Activated CD4-positive, alpha-beta T cell treated with anti-CD3 and anti-CD28 coated beads, Interleukin-2, amount 50 U/mL, for 16 hours (primary cell): ENCODE results near the gene PIM3.

Experiments
- DNase-seq: peaks from one replicate; pipeline ENCODE4 v3.0.0-alpha.2; 2020

PIM3 gene

DNA sequence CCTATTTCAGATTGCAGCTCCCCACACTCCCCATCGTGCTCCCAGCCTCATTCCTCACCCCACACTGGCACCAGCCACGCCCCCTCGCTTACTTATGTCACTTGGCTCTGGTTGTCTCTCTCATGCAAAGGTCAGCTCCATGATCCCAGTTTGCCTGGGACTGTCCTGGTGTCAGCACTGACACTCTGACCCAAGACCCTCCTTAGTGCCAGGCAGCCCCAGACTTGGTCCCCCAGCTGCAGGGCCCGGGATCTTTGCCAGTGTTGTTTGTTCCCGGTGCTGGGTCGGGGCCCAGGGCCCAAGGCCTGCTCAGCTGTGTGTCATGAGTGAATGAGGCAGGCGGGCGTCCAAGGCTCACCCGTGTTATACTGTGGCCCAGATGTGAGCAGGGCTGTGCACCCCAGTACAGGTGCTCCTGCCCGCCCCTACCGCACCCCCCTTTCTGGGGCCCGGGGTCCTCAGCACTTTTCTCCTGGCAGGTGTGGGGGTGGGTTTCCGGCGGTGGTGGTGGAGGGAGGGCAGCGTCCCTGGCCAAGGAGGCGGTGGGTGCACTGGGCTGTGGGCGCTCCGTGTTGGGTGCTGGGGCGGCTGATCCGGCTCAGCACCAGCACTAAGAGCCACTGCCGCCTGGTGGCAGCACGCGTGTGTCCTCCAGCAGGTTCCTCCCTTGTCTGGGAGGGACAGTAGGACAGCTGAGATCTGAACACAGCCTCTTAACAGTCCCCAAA, 32.5 kb downstream of the PIM3 start:
- DNase-seq = peak; percentile 68

GRCh38 chr22:49993649-49994360, 33.2 kb downstream of the PIM3 start:
- DNase-seq = no peak

GRCh38 chr22:49994361-49995040, 33.9 kb downstream of the PIM3 start:
- DNase-seq = no peak

DNA sequence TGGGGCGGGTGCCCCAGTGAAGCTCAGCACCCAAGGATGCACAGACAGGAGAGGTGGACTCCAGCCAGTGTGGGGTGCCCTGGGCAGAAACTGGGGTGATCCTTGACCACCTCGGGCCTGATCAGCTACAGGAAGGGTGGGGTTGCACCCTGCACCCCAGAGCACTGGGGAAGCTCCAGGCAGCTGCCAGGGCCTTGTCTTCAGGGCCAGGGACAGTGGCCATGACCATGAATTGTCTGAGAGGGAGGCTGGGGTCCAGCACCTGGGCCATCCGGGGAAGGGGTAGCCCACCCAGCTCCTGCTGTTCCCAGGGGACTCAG, 34.4 kb downstream of the PIM3 start:
- DNase-seq = no peak

DNA sequence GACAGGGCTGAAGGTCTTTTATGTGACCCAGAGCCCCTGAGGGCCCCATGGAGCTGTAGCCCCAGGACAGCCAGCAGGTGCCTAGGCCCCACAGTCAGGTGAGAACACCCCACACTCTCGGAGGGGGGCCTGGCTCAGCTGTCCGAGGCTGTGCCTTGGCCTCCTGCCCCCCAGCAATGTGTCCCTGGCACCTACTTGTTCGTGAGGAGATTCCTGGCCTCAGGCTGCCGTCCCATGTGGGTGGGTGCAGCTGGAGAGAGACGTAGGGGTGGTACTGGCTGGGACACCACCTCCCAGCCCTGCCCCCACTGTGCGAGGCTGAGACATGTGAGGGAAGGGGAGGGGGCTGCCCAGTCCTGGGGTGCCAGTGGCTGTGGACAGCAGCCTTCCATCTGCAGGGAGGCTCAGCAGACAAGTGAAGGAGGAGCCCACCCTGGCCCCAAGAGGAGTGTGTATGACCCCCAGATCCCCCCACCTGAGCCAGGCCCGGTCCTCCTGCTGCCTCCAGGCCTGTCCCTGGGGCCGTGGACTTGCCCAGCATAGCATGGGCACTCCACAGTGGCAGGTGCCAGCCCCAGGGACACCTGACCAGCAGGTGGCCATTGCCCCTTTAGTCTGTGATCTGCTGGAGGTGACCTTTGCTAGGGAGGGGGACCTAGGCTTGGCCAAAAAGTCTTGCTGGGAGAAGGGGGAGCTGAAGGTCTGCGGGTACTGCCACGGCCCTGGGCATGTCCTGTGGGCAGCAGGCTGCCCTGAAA, 35.0 kb downstream of the PIM3 start:
- no peak for DNase-seq

DNA sequence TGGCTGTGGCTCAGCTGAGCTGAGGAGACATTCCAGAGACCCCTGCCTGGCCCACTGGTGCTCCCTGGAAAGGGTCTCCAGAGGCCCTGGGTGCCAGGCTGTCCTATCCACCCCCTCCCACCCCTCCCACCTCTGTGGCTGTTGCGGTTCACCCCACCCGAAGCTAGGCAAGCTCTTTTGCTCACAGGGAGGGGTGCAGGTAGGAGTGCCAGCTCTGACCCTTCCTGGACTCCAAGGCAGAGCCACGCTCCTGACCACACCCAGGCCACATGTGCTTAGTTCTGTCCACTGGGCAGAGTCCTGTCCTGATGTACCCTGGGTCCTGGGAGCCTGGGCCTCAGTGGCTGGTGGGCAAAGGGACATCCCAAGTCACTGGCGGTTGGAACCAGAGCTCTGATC, 35.5 kb downstream of the PIM3 start:
- DNase-seq = no peak

- no peak for DNase-seq
Measured at GRCh38 chr22:49996518-49997250, 36.1 kb downstream of the PIM3 start.

DNA sequence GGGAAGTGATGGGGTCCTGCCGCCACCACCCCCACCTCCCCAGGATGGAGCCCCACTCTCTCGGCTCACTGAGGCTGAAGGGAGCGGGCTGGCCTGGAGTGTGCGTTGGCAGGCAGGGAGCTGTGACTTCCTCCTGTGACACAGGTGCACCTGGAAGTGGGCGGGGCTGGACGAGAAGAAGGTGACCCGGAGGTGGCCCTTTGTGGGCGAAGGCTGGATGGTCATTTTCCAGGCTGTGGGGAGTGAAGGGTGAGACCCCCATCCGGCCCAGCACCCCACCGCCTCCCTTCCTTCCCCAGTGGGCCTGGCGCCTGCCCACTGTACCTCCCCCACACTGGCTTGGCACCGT, 36.7 kb downstream of the PIM3 start:
- DNase-seq = no peak

DNA sequence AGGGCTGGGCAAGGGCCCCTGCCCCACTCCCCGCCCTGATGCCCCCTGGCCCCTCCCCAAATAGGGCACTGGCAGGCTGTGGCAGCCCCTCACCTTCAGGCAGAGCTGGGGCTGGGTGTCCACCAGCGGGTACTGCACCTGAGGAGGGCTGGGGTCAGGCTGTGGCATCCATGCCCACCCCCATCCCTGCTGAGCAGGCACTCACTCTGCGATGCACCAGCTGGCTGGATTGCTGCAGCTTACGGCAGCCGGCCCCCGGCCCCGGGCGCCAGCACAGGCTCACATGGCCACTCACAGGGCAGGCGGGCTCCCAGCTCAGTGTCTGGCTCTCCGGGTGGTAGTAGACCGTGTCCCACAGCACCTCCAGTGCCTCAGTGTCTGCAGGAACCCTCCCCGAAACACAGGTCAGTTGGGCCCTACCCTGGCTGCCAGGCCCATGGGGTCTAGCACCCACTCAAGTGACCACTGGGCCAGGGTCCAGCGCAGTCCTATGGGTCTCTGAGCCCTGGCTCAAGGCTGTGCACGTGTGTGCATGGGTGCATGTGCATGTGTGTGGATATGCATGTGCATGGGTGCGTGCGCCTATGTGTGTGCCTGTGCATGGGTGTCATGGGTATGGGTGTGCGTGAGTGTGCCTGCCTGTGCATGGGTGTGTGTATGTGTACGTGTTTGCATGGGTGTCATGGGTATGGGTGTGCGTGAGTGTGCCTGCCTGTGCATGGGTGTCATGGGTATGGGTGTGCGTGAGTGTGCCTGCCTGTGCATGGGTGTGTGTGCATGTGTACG, 37.6 kb downstream of the PIM3 start:
- DNase-seq = no peak

DNA sequence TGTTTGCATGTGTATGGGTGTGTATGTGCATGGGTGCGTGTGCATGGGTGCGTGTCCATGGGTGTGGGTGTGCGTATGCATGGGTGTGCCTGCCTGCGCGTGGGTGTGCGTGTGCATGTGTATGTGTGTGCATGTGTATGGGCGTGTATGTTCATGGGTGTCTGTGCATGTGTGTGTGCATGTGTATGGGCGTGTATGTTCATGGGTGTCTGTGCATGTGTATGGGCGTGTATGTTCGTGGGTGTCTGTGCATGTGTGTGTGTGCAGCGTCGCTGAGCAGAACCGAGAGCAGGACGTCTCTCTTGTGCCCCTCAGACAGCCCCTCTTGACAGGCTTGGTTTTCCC, 38.1 kb downstream of the PIM3 start:
- DNase-seq = no peak

- DNase-seq = no peak
Measured at GRCh38 chr22:49999063-49999945, 38.7 kb downstream of the PIM3 start.

DNA sequence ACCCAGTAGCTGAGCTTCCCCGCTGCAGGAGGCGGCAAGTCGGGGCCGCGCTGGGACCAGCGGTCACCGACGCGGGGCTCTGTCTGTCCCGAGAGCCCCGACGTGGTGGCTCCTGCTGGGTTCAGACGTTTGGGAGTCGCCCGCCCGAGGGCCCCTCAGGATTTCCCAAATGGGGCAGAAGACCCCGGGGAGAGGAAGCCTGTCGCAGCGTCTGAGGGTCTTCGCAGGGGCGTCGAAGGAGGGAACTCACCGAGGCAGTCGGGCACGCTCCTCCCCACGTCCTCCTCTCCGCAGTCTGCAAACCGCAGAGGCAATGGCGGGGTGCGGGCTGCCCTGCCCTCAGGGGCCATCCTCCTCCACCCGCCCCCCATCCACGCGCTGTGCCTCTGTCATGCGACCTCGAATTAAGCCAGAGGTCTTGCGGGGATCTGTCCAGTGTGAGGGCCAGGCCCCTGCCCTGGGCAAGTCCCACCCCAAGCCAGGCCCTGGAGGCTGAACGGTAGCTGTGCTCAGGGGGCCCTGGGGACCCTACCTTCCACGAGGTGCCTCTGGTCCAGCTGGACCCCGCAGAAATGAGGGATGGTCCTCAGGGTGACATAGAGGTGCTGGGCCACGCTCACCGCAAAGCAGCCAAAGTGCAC, 39.5 kb downstream of the PIM3 start:
- DNase-seq = no peak

DNA sequence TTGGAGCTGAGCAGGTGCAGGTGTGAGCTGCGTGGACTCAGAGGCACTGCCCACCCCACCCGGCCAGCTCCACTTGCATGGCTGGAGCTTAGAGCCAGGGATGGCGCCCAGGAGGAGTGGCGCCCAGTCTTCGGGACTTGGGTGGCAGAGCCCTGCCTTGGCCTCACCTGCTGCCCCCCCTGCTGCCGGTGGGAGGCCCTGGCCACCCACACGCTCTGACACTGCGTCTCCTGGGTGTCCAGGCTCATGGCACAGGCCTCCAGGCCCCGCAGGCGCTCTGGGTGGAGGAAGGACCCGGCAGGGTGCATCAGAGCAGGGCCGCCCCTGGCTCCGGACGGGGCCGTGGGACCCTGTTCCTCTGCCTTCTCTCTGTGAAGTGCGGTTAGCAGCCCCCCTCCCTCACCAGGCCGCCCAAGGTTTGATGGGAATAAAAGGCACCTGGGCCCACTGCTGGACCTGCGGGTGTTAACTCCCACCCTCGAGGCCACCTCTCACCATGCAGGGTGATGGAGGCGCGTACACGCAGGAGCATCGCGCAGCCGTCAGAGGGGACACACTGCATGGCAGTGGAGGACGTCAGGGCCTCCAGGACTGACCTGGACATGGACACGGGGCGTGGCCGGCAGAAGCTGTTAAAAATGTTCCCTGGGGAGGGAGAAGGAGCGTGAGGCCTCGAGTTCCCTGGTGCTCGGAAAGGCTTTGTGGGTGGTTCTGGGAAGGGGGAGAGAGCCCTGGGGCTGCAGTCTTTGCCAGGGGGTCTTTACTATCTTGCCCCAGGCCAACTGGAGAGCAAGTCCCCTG, 40.2 kb downstream of the PIM3 start:
- no peak for DNase-seq

DNA sequence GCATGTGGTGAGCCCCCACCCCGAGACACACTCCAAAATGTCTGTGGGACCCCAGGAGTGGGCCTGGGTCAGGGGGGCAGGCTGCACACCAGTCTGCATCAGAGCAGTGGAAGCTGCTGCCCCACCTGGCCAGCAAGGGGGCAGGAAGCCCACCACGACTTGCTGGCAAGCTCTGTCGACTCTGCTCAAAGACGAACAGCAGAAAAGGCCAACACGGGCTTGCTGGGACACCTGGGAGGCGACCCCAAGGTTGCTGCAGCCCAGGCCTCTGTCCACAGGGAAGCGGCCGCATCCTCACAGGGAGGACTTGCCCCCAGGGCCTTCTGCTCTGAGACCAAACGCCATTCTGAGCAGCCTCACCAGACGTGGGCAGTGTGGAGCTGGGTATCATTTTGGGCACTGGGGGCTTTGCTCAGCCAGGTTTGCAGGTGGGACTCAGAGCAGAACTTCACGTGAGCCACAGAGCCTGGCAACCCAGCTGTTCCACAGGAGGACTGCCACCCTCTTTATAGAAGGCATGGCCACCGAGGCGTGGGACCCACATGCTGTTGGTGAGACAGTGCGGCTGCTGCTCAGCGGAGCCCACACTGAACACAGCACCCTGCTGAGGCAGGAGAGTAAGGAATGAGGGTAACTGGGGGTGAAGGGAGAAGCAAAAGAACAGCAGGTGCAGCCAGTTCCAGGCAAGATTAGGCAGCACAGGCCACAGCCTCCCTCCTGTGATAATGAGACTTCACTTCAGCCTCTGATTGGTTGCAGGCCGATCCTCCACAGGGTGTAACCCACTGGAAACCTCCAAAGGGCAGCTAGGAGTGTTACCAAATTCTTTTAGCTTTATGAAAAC, 41.0 kb downstream of the PIM3 start:
- no peak for DNase-seq

- DNase-seq = no peak
Measured at GRCh38 chr22:50002791-50003190, 42.2 kb downstream of the PIM3 start.

DNA sequence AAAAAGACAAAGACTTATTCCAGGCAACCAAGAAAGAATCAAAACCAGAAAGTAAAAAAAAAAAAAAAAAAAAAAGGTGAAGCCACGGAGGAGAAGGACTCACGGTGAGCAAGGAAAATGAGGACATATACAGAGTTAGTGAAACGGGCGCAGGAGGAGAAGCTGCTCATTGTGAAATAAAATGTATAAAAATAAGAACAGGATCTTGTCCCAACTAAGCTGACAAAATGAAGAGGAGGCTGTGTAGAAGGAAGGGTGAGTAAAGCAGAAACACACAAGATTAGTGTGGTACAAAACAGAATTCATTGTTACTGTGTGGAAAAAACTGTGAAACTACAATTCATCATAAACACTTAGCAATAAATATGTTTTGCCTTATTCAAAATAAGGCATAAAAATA, 44.3 kb downstream of the PIM3 start:
- no peak for DNase-seq

GRCh38 chr22:50007057-50007511, 46.5 kb downstream of the PIM3 start:
- DNase-seq = no peak

DNA sequence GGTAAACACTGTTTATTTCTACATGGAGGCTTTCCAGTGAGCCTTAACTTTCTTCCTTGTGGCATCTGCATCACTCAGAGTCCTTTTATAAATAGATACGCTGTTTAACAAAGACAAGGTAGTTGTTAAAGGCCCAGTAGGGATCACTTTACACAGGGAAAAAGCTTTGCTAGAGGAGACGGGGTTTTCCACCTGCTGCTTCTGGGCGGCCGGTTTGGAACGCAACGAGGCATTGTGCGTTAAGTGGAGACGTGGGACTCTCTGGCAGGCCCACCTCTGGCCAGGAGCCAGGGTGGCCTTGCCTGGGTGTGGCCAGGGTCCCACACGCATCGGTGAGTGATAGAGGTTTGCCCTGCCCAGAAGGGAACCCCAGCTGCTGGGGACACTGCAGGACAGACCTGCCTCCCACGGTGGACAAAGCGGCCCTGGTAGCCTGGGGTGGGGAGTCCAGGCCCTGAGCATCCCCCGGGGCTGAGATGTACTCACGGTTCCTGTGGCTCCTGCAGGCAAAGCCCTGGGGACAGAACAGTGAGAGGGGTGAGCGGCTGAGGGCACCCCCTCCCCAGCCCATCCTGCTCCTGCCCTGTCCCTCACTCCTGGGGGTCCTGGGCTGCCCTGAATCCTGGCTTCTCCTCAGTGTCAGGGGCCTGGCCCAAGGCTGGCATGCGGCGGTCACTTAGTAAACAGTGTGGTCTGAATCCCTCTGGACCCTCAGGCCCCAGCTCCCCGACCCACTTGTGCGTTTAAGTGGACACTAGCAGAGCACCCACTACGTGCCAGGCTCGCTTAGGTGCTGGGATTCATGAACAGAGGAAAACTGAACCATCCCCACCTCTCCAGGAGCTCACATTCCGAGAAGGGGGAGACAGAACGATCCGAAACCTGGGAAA, 47.8 kb downstream of the PIM3 start:
- no peak for DNase-seq
